Measurements from ENCODE around the gene CLDN18.

Gene CLDN18

GRCh38 chr3:138027821-138028220, 17.9 kb downstream of the CLDN18 start:
- no peak for DNase-seq

GRCh38 chr3:138030734-138031280, 20.8 kb downstream of the CLDN18 start:
- DNase-seq, result no peak

DNA sequence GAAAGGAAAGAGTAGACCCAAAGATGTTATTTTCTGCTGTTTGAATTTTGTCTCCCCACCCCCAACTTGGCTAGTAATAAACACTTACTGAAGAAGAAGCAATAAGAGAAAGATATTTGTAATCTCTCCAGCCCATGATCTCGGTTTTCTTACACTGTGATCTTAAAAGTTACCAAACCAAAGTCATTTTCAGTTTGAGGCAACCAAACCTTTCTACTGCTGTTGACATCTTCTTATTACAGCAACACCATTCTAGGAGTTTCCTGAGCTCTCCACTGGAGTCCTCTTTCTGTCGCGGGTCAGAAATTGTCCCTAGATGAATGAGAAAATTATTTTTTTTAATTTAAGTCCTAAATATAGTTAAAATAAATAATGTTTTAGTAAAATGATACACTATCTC, 21.6 kb downstream of the CLDN18 start:
- DNase-seq, result no peak

DNA sequence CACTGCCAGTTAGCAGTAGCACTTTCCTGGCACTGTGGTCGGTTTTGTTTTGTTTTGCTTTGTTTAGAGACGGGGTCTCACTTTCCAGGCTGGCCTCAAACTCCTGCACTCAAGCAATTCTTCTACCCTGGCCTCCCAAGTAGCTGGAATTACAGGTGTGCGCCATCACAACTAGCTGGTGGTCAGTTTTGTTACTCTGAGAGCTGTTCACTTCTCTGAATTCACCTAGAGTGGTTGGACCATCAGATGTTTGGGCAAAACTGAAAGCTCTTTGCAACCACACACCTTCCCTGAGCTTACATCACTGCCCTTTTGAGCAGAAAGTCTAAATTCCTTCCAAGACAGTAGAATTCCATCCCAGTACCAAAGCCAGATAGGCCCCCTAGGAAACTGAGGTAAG, 22.6 kb downstream of the CLDN18 start:
- no peak for DNase-seq

DNA sequence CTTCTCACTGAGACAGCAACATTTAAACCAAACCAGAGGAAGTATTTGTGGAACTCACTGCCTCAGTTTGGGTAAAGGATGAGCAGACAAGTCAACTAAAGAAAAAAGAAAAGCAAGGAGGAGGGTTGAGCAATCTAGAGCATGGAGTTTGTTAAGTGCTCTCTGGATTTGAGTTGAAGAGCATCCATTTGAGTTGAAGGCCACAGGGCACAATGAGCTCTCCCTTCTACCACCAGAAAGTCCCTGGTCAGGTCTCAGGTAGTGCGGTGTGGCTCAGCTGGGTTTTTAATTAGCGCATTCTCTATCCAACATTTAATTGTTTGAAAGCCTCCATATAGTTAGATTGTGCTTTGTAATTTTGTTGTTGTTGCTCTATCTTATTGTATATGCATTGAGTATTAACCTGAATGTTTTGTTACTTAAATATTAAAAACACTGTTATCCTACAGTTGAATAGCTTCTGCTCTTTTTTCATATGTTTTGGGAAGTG, 23.3 kb downstream of the CLDN18 start:
- DNase-seq, result no peak

DNA sequence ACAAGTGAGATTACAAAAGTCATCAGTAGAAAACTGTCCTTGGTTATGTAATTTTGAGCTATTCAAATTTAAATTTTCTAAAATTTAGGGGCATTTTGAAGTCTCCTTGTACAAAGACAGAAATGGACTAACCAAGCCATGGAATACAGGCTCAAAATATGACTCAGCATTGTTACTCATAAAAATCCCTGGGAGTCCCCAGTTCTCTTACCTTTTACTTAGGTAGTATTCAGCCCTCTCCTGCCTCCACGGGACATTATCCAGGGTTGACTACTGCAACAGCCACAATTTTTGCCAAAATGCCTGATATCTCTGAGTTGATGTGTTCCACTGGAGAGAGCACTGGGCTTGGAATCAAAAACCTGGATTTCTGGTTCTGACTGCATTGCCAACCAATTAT, 25.0 kb downstream of the CLDN18 start:
- DNase-seq, result no peak

DNA sequence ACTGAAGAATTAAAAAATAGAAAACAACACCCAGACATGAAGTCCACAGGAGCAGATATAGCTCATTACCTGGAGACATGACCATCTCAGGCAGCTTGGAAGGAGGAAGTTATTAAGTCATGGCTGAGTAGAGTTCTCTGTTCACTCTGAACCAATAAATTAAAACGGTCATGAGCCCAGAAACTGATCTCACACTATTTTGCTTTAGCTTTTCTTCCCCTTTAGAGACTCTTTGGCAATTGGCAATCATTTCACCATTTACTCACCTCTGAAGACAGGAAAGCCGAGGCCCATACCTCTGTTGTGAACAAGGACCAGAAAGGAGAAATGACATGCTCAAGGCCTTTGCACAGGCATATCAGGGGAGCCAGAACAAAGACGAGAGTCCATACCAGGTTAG, 26.6 kb downstream of the CLDN18 start:
- DNase-seq, result no peak

DNA sequence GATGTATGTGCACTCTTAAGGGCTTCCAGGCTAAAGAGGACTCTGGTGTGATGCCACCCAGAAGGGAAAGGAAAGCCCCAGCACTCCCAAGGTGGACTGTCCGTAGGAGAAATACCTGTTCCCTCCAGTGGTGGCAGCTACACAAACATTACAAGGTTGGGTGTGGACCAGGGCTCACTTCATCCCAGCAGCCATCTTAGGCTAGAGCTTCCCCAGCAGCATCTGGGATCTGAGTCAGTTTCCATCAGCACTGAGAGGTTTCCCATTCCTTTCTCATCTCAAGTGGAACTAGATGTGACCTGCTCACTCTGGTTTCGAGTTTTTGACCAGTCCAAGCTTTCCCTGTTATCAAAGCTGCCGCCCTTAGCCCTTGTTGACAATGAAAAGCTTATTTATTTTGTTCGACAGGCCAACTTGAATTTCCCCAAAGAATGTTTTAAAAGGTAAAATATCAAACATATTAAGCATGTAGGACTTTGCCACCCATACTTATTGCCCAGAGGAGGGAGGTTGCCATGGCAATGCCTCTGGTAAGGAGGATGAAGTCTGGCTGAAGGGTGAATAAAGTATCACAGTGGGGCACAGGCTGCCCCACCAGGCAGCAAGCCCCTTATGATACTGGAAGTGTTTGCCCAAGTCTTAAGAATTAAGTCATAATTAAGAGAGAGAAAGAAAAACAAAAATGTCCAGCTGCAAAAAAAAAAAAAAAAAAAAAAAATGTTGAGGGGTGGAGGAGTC, 28.9 kb downstream of the CLDN18 start:
- no peak for DNase-seq

DNA sequence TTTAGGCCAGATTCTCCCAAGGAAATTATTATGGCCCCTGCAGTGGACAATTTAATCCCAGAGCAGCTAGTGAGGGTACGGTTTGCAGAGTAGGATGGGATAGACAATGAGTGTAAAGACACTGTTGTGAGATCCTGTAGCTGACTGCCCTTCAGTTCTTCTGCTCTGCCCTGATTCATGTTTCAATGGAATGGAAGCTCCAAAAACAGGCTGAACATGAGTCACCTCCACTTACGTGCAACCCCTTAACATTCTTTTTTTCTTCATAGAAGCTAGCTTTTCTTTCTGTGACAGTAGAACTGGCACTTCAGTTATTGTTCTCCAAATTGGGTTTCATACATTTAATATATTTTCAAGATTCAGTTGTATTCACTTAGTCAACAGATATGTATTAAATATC, 32.1 kb downstream of the CLDN18 start:
- DNase-seq, result no peak

DNA sequence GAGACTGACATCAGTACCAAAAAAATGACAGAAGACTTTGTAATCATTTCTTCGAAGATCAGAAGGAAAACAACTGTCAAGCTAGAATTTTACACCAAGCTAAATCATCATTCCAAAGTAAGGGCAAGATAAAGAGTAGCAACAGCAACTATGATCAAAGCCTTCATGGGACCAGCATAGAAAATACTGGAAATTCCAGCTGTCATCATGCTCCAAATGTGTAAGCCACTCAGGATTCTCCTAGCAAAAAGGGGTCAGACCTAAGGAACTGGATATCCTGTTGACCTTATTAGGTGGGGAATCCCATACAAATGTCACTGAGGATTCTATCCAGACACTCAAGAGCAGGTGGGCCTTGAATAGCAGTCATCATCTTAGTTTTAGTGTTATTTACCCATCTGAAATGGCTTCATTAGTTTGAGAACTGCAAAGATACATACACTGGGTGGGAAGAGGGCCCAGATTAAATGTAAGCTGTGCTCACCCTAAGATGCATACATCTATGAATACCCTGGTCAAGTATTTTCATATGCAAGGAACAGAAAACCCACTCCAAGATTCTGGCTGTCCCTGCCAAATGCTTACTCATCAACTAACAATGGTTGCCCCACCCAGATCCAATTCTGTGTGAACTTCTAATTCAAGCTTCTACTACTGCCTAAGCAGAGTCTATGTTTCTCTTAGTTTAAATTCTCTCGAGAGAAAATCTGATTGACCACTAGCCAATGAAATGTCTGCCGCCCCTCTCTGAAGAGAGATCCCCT, 33.5 kb downstream of the CLDN18 start:
- no peak for DNase-seq

DNA sequence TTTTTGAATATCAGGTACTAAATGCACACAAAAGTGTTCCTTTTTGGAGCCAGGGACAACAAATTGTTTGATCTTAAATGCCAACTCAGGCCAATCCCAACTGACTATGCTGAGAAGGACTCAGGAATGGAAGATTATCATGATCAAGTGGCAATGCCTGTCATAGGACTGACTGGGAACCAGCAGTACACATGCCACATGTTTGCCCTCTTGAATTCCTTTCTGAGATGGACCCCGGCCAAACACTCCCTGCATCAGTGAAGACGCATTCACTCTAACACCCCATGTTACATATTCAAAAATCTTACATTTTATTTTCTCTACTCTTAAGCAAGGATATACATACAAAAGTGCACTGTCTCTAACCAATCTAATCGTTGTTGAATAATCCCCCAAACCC, 36.1 kb downstream of the CLDN18 start:
- no peak for DNase-seq

DNA sequence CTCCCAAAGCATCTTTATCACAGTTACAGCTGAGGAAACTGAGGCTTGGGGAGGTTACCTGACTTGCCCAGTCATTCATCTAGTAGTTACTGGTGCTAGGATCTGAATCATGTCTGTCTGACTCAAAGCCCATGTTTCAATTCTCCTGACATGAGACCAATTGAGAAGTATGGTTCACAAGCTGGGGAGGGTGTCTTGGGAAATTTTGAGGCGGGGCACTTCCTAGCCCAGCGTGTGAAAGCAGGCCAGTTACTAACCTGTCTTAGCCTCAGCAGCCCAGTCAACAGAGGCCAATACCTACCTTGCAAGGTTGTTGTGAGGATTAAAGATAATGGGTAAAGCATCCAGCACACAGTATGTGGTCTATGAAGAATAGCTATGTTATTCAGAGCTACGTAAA, 37.0 kb downstream of the CLDN18 start:
- no peak for DNase-seq

- DNase-seq, result no peak
Measured at GRCh38 chr3:138047596-138048158, 37.7 kb downstream of the CLDN18 start.

GRCh38 chr3:138049157-138049919, 39.4 kb downstream of the CLDN18 start:
- DNase-seq, result no peak

DNA sequence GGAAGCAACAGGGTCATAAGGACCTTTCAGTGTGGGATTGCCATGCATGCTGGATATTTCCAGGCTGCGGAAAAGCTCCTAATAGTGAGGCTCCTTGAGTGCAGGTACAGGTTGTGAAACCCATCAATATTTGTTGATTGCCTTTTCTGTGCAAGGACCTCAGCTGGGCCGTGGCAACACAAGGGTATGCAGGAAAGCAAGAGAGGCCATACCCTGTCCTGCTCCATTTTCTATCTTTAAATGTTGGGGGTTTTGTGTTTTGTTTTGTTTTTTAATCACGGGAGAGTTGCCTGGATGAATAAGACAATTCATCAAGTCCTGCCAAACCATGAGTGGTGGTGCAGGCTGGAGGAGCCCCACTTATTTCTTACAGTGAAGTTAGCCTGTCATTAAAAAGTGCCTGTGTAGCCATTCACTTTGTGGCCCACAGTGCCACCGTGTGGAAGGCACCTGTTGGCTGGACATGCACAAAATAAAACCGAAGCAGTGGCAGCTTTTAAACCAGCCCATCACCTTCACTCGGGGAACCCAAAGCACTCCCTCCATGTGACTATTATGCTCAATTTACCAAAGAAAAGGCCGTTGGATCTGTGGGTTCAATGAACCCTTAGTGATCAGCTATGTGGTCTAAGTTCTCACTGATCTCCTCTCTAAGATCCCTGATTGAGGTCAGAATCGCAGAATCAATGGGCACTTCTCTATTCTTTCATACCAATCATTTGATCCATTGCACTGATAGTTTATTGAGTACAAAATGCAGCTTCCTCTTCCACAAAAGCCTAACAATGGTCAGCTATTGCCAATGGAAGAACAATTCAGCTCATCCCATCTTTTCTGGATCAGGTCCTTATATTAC, 42.2 kb downstream of the CLDN18 start:
- DNase-seq, result no peak

DNA sequence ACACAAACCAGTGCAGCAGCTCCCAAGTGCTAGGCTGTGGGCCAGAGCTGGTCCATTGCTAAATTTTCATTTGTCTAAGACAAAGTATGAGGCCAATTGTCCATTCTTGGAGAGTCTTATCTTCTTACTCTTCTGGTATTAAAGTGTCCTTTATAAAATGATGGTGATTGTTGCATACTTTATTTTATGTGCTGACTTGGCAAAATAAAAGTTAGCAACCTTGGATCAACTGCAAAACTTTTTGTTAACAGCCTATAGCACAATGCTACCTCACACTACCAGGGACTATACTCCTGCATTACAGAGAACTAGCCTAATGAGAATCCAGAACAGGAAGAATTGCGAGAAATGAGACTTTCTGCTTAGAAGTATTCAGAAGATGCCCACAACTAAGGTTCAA, 44.1 kb downstream of the CLDN18 start:
- DNase-seq, result no peak

- no peak for DNase-seq
Measured at GRCh38 chr3:138057384-138057783, 47.4 kb downstream of the CLDN18 start.

- DNase-seq, result no peak
Measured at GRCh38 chr3:138059261-138059660, 49.3 kb downstream of the CLDN18 start.

DNA sequence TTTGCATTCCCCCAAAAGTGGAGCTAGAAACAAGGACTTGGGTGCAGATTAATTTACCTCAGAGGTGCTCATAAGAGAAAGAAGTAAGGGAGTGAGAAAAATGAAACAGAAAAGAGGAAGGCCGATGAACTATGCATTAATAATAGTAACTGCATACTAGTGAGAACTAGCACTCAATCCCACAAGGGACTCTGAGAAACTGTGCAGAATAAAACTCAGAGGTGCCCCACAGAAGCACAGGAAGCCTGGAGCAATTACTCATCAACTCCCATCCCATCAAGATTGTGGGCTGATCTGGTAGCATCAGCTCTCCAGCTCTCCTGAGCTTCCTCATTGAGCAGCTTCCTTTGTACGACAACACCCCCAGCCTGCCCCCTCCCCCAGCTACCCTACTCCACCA, 50.8 kb downstream of the CLDN18 start:
- DNase-seq, result no peak

DNA sequence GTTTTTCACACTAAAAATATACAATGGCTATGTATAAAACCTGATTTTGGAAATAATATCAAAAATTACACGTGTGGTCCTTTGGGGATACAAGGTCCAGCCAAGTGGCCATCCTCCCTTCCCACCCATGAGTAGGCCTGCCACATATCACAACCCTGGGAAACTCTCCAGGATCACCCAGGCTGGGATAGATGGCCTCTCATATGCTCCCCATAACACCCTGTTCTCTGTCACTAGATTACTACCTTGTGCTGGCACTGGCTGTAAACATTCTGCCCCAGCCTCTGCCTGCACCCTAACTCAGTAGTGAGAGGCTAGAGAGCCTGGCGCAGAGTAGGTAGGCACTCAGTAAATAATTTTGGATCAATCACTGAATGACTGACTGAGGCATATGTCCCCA, 52.1 kb downstream of the CLDN18 start:
- no peak for DNase-seq

GRCh38 chr3:138062626-138063025, 52.7 kb downstream of the CLDN18 start:
- DNase-seq, result no peak

DNA sequence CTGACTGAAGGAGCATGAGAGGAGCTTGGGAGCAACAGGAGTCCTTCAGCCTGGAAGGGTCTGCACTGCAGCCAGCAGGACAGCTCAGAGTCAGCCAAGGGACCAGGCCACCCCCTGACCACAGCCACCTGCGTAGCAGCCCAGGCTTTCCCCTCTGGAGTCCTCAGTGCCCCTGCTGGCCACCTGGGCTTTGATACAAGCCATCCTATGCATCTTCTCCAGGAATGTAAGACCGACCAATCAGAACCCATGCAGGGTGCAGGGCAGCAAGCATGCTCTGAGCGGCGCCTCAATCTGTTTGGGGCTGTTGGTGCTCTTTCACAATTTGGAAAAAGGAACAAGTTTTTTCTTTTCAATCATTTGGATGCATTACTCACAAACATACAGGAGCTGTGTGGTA, 53.5 kb downstream of the CLDN18 start:
- no peak for DNase-seq

Data from NCI-H1694 treated with DMSO at 0.1 percent for 48 hours (cell line).